Measurements from ENCODE around the gene MRPL44. TPM values are rescaled to one million over a fixed set of nuclear protein-coding genes. Genes with fewer than 3 reads are reported as not detected.

Gene MRPL44
- total RNA-seq, 2 experiments from 2014 or later = 51.0 to 53.0 TPM

- H3K4me1 Mint-ChIP-seq = peaks cover 7% of the 10 kb centered on the region
- H3K9me3 Mint-ChIP-seq = no peaks in the 10 kb centered on the region
- H3K27me3 Mint-ChIP-seq = no peaks in the 10 kb centered on the region
- no peaks in the 10 kb centered on the region for H3K36me3 Mint-ChIP-seq
- no peak overlapping the region for H3K4me3 Mint-ChIP-seq
- no peak for DNase-seq
- no peak overlapping the region for H3K27ac Mint-ChIP-seq
Observed at GRCh38 chr2:223973606-223974005, 16.3 kb downstream of the MRPL44 start.

DNA sequence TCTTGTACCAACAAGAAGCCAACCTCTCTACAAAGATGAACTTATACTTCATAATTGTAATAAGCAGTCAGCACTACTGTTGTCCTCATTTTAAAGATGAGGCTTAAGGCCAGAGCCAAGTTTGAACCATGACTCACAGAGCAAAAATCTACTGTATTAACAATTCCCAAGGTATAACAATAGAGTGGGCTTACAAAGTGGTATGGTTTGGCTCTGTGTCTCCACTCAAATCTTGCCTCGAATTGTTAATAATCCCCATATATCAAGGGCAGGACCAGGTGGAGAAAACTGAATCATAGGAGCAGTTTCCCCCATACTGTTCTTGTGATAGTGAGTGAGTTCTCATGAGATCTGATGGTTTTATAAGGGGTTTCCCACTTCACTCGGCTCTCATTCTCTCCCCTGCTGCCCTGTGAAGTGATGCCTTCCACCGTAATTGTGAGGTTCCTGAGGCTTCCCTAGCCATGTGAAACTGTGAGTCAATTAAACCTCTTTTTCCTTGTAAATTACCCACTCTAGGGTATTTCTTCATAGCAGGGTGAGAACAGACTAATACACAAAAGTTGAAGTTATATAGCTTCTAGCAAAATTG is 19.5 kb downstream of the MRPL44 start:
- H3K27ac Mint-ChIP-seq = no peak overlapping the region
- no peaks in the 10 kb centered on the region for H3K9me3 Mint-ChIP-seq
- no peaks in the 10 kb centered on the region for H3K27me3 Mint-ChIP-seq
- H3K4me1 Mint-ChIP-seq = no peaks in the 10 kb centered on the region
- no peak for DNase-seq
- H3K4me3 Mint-ChIP-seq = no peak overlapping the region
- no peaks in the 10 kb centered on the region for H3K36me3 Mint-ChIP-seq

- no peaks in the 10 kb centered on the region for H3K27me3 Mint-ChIP-seq
- no peak overlapping the region for H3K4me3 Mint-ChIP-seq
- H3K27ac Mint-ChIP-seq = no peak overlapping the region
- H3K4me1 Mint-ChIP-seq = no peaks in the 10 kb centered on the region
- DNase-seq = no peak
- peaks cover 4% of the 10 kb centered on the region for H3K36me3 Mint-ChIP-seq
- H3K9me3 Mint-ChIP-seq = no peaks in the 10 kb centered on the region
Observed at GRCh38 chr2:223978451-223978850, 21.2 kb downstream of the MRPL44 start.

DNA sequence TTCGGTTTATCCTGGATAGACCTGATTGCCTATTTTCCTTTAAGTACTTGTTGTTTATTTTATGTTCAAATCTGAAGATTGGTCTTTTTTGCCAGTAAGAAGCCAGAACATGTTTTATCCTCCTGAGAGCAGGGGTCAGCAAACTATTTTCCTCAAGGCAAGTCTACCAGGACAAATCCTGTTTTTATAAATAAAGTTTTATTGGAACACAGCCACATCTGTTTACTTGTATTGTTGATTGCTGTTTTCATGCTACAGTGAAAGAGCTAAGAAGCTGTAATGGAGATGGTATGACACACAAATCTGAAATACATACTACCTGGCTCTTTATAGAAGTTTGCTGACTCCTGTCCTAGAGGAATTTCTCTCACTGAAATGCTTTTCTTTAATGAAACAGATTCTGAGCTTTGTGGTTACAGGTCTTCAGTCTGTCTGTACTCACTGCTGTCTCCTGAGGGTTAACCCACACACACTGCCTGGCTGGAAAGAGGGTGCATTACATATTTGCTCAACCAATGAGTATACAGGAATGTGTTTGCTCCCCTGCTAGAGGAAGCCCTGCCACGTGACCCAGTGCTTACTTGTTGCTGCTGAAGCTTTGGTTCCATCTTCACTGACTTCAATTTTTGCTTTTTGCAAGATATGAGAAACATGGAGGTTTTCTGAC is 22.6 kb downstream of the MRPL44 start:
- no peak overlapping the region for H3K4me3 Mint-ChIP-seq
- H3K27me3 Mint-ChIP-seq = no peaks in the 10 kb centered on the region
- no peaks in the 10 kb centered on the region for H3K9me3 Mint-ChIP-seq
- H3K4me1 Mint-ChIP-seq = no peaks in the 10 kb centered on the region
- DNase-seq = no peak
- peaks cover 11% of the 10 kb centered on the region for H3K36me3 Mint-ChIP-seq
- no peak overlapping the region for H3K27ac Mint-ChIP-seq

GRCh38 chr2:223980397-223980735 is 23.1 kb downstream of the MRPL44 start:
- Mint-ChIP-seq H3K27me3 (no peaks in the 10 kb centered on the region), H3K4me3 (no peak overlapping the region), H3K27ac (no peak overlapping the region), H3K4me1 (no peaks in the 10 kb centered on the region), H3K36me3 (peaks cover 13% of the 10 kb centered on the region), H3K9me3 (no peaks in the 10 kb centered on the region)
- no peak for DNase-seq

- Mint-ChIP-seq H3K4me1 (no peaks in the 10 kb centered on the region), H3K9me3 (no peaks in the 10 kb centered on the region), H3K4me3 (no peak overlapping the region), H3K27me3 (no peaks in the 10 kb centered on the region), H3K36me3 (peaks cover 13% of the 10 kb centered on the region), H3K27ac (no peak overlapping the region)
- DNase-seq = no peak
Observed at GRCh38 chr2:223980803-223981202, 23.5 kb downstream of the MRPL44 start.

GRCh38 chr2:223981241-223981640 is 24.0 kb downstream of the MRPL44 start:
- H3K9me3 Mint-ChIP-seq = no peaks in the 10 kb centered on the region
- H3K4me3 Mint-ChIP-seq = no peak overlapping the region
- H3K27me3 Mint-ChIP-seq = no peaks in the 10 kb centered on the region
- no peak for DNase-seq
- H3K36me3 Mint-ChIP-seq = peaks cover 13% of the 10 kb centered on the region
- no peak overlapping the region for H3K27ac Mint-ChIP-seq
- H3K4me1 Mint-ChIP-seq = no peaks in the 10 kb centered on the region

DNA sequence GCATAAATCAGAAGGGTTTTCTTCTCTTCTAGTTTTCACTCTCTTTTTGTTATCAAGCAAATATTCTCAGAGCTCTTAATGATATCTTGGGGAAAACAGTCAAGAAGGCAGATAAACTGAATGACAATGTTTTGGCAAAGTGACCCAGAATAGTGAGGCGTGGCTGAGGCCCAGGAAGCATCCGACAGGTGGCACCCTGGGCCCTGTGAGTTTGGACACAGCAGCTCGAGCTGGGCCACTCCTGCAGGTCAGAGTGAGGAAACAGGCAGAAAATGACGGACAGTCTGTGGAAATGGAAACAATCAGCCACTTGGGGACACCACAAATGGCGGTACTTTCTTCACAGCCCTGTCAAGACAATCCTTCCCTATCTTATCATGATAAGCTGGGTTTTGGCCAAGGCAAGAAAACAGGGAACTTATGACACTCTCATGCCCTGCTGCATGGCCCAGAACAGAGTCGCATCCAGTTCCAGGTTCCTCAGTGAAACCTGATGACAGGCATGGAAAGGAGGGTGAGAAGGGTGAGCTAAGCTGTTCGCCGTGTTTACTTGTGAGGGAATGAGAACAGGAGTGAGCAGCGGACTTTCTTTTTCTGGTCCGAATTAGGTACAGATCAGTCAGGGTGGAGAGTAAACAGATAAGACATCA is 32.1 kb downstream of the MRPL44 start:
- Mint-ChIP-seq H3K4me3 (no peak overlapping the region), H3K9me3 (no peaks in the 10 kb centered on the region), H3K4me1 (peaks cover 4% of the 10 kb centered on the region), H3K27me3 (no peaks in the 10 kb centered on the region), H3K27ac (no peak overlapping the region), H3K36me3 (peaks cover 13% of the 10 kb centered on the region)
- DNase-seq = no peak

GRCh38 chr2:223989856-223990232 is 32.6 kb downstream of the MRPL44 start:
- Mint-ChIP-seq H3K4me1 (peaks cover 7% of the 10 kb centered on the region), H3K4me3 (no peak overlapping the region), H3K36me3 (peaks cover 10% of the 10 kb centered on the region), H3K9me3 (no peaks in the 10 kb centered on the region), H3K27me3 (no peaks in the 10 kb centered on the region), H3K27ac (no peak overlapping the region)
- DNase-seq = no peak

GRCh38 chr2:223991611-223992010 is 34.3 kb downstream of the MRPL44 start:
- H3K27ac Mint-ChIP-seq = no peak overlapping the region
- no peak for DNase-seq
- H3K27me3 Mint-ChIP-seq = no peaks in the 10 kb centered on the region
- no peak overlapping the region for H3K4me3 Mint-ChIP-seq
- peaks cover 17% of the 10 kb centered on the region for H3K4me1 Mint-ChIP-seq
- peaks cover 21% of the 10 kb centered on the region for H3K36me3 Mint-ChIP-seq
- H3K9me3 Mint-ChIP-seq = no peaks in the 10 kb centered on the region

DNA sequence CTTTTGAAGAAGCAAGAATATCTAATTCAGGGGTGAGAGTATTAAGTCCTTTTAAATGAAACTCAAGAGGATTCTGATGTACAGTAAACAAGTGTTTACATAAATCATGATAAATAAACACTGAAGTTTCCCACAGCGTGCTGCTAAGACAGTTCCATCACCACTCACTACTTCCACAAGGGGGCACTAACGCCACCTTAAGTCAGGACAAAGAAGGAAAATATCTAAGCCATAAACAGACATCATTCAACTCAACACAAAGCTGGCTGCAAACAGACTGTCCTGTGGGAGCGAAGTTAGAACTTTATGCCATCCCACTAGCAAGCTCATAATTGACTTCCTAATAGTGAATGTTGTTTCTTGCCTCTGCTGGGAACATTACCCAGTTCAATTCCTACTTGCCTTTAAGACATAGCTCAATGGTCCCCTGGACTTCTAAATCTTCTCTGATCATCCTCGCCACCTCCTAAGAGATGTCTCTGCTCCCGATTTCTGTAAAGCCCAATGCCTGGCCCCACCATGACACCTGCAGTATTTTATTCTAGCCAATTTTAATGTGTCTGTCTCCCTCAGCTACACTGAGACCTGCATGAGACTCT is 36.5 kb downstream of the MRPL44 start:
- H3K9me3 Mint-ChIP-seq = no peaks in the 10 kb centered on the region
- no peak overlapping the region for H3K27ac Mint-ChIP-seq
- H3K27me3 Mint-ChIP-seq = no peaks in the 10 kb centered on the region
- peaks cover 25% of the 10 kb centered on the region for H3K36me3 Mint-ChIP-seq
- peaks cover 17% of the 10 kb centered on the region for H3K4me1 Mint-ChIP-seq
- peak; percentile 42 for DNase-seq
- H3K4me3 Mint-ChIP-seq = no peak overlapping the region

- Mint-ChIP-seq H3K27ac (peak overlapping the region; percentile 85), H3K27me3 (no peaks in the 10 kb centered on the region), H3K4me1 (peaks cover 17% of the 10 kb centered on the region), H3K36me3 (peaks cover 25% of the 10 kb centered on the region), H3K4me3 (no peak overlapping the region), H3K9me3 (no peaks in the 10 kb centered on the region)
- no peak for DNase-seq
Observed at GRCh38 chr2:223994562-223995162, 37.4 kb downstream of the MRPL44 start.

- Mint-ChIP-seq H3K36me3 (peaks cover 33% of the 10 kb centered on the region), H3K4me3 (no peak overlapping the region), H3K27me3 (no peaks in the 10 kb centered on the region), H3K4me1 (peaks cover 17% of the 10 kb centered on the region), H3K9me3 (no peaks in the 10 kb centered on the region), H3K27ac (peak overlapping the region; percentile 85)
- DNase-seq = no peak
Observed at GRCh38 chr2:223995569-223995968, 38.3 kb downstream of the MRPL44 start.

GRCh38 chr2:223996391-223996790 is 39.1 kb downstream of the MRPL44 start:
- Mint-ChIP-seq H3K36me3 (peaks cover 39% of the 10 kb centered on the region), H3K4me1 (peaks cover 17% of the 10 kb centered on the region), H3K27ac (peak overlapping the region; percentile 56), H3K9me3 (no peaks in the 10 kb centered on the region), H3K4me3 (no peak overlapping the region), H3K27me3 (no peaks in the 10 kb centered on the region)
- DNase-seq = no peak

DNA sequence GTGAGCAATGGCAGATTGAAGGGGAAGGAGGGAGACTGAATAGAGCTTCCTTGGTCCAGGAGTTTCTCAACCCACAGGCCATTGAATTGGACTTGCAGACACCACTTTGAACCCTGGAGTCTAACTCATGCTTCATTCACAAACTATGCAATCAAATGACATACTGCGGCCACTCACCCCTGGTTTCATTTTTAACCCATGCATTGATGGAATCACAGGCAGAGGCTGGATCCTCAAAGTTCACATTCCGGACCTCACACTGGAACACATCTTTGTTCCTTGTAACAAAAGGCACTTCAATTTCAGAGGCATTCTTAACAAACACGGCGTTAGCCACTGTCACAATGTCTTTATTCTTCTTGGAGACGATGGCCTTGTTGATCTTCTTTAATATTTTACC is 40.7 kb downstream of the MRPL44 start:
- no peak overlapping the region for H3K4me3 Mint-ChIP-seq
- H3K4me1 Mint-ChIP-seq = peaks cover 17% of the 10 kb centered on the region
- H3K9me3 Mint-ChIP-seq = no peaks in the 10 kb centered on the region
- no peak overlapping the region for H3K27ac Mint-ChIP-seq
- DNase-seq = no peak
- peaks cover 42% of the 10 kb centered on the region for H3K36me3 Mint-ChIP-seq
- no peaks in the 10 kb centered on the region for H3K27me3 Mint-ChIP-seq
